Loucy (cell line): ENCODE data around the gene NR3C2.

Experiments used
- CTCF ChIP-seq: fragments of 200-600 bp; sonication (generic); conservative IDR thresholded peaks from 2 replicates; pipeline ENCODE4 v1.5.1; 2014; ENCODE audit warnings: mild to moderate bottlenecking, antibody characterized with exemption, low read length
- EZH2phosphoT487 ChIP-seq: fragments of 200-600 bp; IDR thresholded peaks from 2 replicates; pipeline ENCODE4 v1.6.1; 2018; ENCODE audit warnings: antibody characterized with exemption, mild to moderate bottlenecking, moderate library complexity, borderline replicate concordance

GRCh38 chr4:148054275-148054674 lies 387.9 kb downstream of the NR3C2 start:
- TF ChIP-seq CTCF (no peak), EZH2phosphoT487 (no peak)
